Right lobe of liver (tissue), 4 donors: ENCODE measurements around the gene NUP35.

Source experiments
- CTCF ChIP-seq, 4 donors: fragments of 200-600 bp in 3 of 4; fragments of 450-650 bp in 1 of 4; IDR thresholded peaks; one replicate each; pipeline versions ENCODE4 v1.5.1 to v1.8.0; 2016 to 2022; ENCODE audit warnings: antibody characterized with exemption in 4 of 4, mild to moderate bottlenecking in 2 of 4
- POLR2A ChIP-seq: fragments of 450-650 bp; IDR thresholded peaks from one replicate; pipeline ENCODE4 v1.6.1; 2017; ENCODE audit warnings: antibody characterized with exemption, mild to moderate bottlenecking
- donor health status: DM: no; HTN: no; CAD: no.
- donor health status: DM: no; HTN: no; CAD: no.
- donor health status: DM: no; HTN: yes; CAD: no.

DNA sequence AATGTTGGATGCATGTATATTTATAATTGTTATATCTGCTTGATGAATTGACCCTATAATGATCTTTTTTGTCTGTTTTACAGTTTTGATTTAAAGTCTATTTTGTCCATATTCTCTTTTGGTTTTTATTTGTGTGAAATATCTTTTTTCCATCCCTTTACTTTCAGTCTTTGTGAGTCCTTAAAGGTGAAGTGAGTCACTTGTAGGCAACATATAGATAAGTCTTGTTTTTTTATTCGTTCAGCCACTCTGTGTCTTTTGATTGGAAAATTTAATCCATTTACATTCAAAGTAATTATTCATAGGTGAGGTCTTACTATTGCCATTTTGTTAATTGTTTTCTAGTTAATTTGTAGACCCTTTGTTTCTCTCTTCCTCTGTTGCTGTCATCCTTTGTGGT, 62.5 kb downstream of the NUP35 start:
- TF ChIP-seq CTCF (IDR thresholded peaks at IDR 0.05) (no peak), POLR2A (no peak)
